K562 (cell line): ENCODE measurements around the gene MTMR3. TPM values are rescaled to one million over a fixed set of nuclear protein-coding genes. Genes with fewer than 3 reads are reported as not detected.

Source experiments
- ATAC-seq: fragments of 200-7000 bp; cut with Tn5 transposase; 3 replicates; pipeline ENCODE4 v1.9.1; 2020; ENCODE audit warnings: moderate library complexity
- BruUV-seq: library from RNA; stranded (reverse); fragments of 400-500 nt; replicated peaks from 2 replicates; lab custom pipeline; 2021; lab: Mats Ljungman, UMichigan
- CTCF ChIA-PET: fragments of 300-600 bp; formaldehyde crosslinking; extraction: SDS; loops from one replicate; lab custom pipeline; 2021; ENCODE audit warnings: low intra/inter-chr PET ratio; lab: Yijun Ruan, JAX
- POLR2A ChIA-PET: fragments of 300-600, 350-650 bp; sonication (Branson Sonifier 250); formaldehyde crosslinking; extraction: SDS; loops from one replicate; lab custom pipeline; 2021; ENCODE audit warnings: antibody characterized with exemption, inconsistent platforms; lab: Yijun Ruan, JAX
- DNase-seq, 4 experiments: peaks; one replicate each; pipeline versions ENCODE4 v3.0.0 to v3.0.0-alpha.2; 2011 to 2018; ENCODE audit warnings: low spot score in 3 of 4, mixed read lengths in 3 of 4; ENCODE audit errors: extremely low read depth in 1 of 4
- FAIRE-seq: peaks from 2 replicates; lab custom pipeline; 2011; peaks lifted over from hg19 to GRCh38; lab: Jason Lieb, UNC
- H2AFZ ChIP-seq: 2 replicates; pipeline ENCODE4 v1.6.0; 2011; ENCODE audit warnings: low read depth, low read length, control low read depth, inconsistent platforms
- H3K27ac ChIP-seq: fragments of 200-600 bp; 3 replicates; pipeline ENCODE4 v1.8.0; 2011; ENCODE audit warnings: low read depth, mild to moderate bottlenecking, control low read depth, inconsistent platforms, low read length, moderate library complexity, mixed read lengths; ENCODE audit errors: extremely low read depth
- H3K27me3 ChIP-seq, 2 experiments: fragments of 300-600 bp in 1 of 2; 2 replicates in 1 of 2; 3 replicates in 1 of 2; pipeline versions ENCODE4 v1.6.0 to v1.8.0; 2011; ENCODE audit warnings: inconsistent platforms in 2 of 2, low read length in 2 of 2, mild to moderate bottlenecking in 1 of 2, mixed read lengths in 1 of 2, moderate library complexity in 1 of 2; ENCODE audit not compliant: control insufficient read depth in 2 of 2, insufficient read depth in 2 of 2
- H3K36me3 ChIP-seq: fragments of 300-600 bp; 3 replicates; pipeline ENCODE4 v1.8.0; 2011; ENCODE audit warnings: mild to moderate bottlenecking, low read length, inconsistent platforms; ENCODE audit not compliant: control insufficient read depth, insufficient read depth
- H3K4me1 ChIP-seq, 2 experiments: fragments of 200-600 bp in 1 of 2; replicated peaks in 1 of 2; 2 replicates in 1 of 2; 3 replicates in 1 of 2; pipeline versions ENCODE4 v1.5.1 to v1.8.0; 2011; ENCODE audit warnings: inconsistent platforms in 2 of 2, low read length in 2 of 2, mild to moderate bottlenecking in 1 of 2, mixed read lengths in 1 of 2, moderate library complexity in 1 of 2; ENCODE audit not compliant: control insufficient read depth in 2 of 2, insufficient read depth in 2 of 2
- H3K4me2 ChIP-seq: 2 replicates; pipeline ENCODE4 v1.6.1; 2011; ENCODE audit warnings: low read length, control low read depth, inconsistent platforms, mixed read lengths; ENCODE audit not compliant: insufficient read depth
- H3K4me3 ChIP-seq: fragments of 200-600 bp; sonication (generic), shearing (Covaris generic); 2 replicates; pipeline ENCODE4 v1.5.1; 2016; ENCODE audit warnings: control low read depth, inconsistent platforms
- H3K79me2 ChIP-seq: fragments of 200-600 bp; 3 replicates; pipeline ENCODE4 v1.8.0; 2011; ENCODE audit warnings: low read length, inconsistent platforms; ENCODE audit not compliant: control insufficient read depth, insufficient read depth
- H3K9ac ChIP-seq, 2 experiments: 2 replicates each; pipeline versions ENCODE4 v1.6.0 to v1.6.1; 2011; ENCODE audit warnings: low read depth in 2 of 2, low read length in 2 of 2, control low read depth in 1 of 2, inconsistent platforms in 1 of 2, mild to moderate bottlenecking in 1 of 2, mixed read lengths in 1 of 2; ENCODE audit not compliant: insufficient read depth in 1 of 2
- H3K9me1 ChIP-seq: one replicate; pipeline ENCODE4 v1.6.0; 2011; ENCODE audit warnings: inconsistent platforms, mild to moderate bottlenecking, low read length, moderate library complexity; ENCODE audit not compliant: control insufficient read depth, insufficient read depth
- H3K9me3 ChIP-seq: replicated peaks from 2 replicates; pipeline ENCODE4 v1.5.1; 2011; ENCODE audit warnings: low read depth, low read length, inconsistent platforms; ENCODE audit not compliant: control insufficient read depth, insufficient read depth
- H4K20me1 ChIP-seq: replicated peaks from 2 replicates; pipeline ENCODE4 v1.6.1; 2011; ENCODE audit warnings: low read length, inconsistent platforms, mixed read lengths; ENCODE audit not compliant: control insufficient read depth, insufficient read depth
- CBX5 ChIP-seq: IDR thresholded peaks from 2 replicates; pipeline ENCODE4 v1.6.1; 2014; ENCODE audit warnings: low read depth, borderline replicate concordance
- EGR1 ChIP-seq: fragments of 450-650 bp; conservative IDR thresholded peaks from 2 replicates; pipeline ENCODE4 v1.6.1; 2017; ENCODE audit warnings: mild to moderate bottlenecking
- FOXK2 ChIP-seq, 2 experiments: fragments of 450-650 bp; IDR thresholded peaks in 1 of 2; conservative IDR thresholded peaks in 1 of 2; 2 replicates each; pipeline ENCODE4 v1.6.1; 2016; ENCODE audit warnings: low read depth in 2 of 2, mild to moderate bottlenecking in 1 of 2
- FUS ChIP-seq: fragments of 200-400 bp; formaldehyde crosslinking; optimal IDR thresholded peaks from 2 replicates; pipeline ENCODE3; 2017; ENCODE audit warnings: low read depth, low read length
- JUND ChIP-seq, 2 experiments: IDR thresholded peaks; 2 replicates in 1 of 2; 3 replicates in 1 of 2; pipeline ENCODE4 v1.6.1; 2011; ENCODE audit warnings: borderline replicate concordance in 2 of 2, low read depth in 2 of 2, low read length in 2 of 2, improper control_type of control experiment in 1 of 2, missing biosample characterization in 1 of 2, missing genetic modification characterization in 1 of 2, missing genetic modification reagents in 1 of 2
- KAT2B ChIP-seq: IDR thresholded peaks from one replicate; pipeline ENCODE4 v1.6.1; 2012; ENCODE audit warnings: low read depth, mild to moderate bottlenecking, control low read depth, inconsistent platforms, low read length, moderate library complexity
- NFE2L1 ChIP-seq: fragments of 450-650 bp; IDR thresholded peaks from 2 replicates; pipeline ENCODE4 v1.6.1; 2016; ENCODE audit warnings: missing genetic modification characterization, low read depth, mild to moderate bottlenecking, missing compliant biosample characterization, moderate library complexity, borderline replicate concordance
- SRSF1 ChIP-seq: fragments of 200-400 bp; formaldehyde crosslinking; IDR thresholded peaks from 2 replicates; pipeline ENCODE4 v1.6.1; 2017; ENCODE audit warnings: mild to moderate bottlenecking, low read depth, low read length, moderate library complexity
- TCF7 ChIP-seq: sonication (generic); IDR thresholded peaks from 2 replicates; pipeline ENCODE4 v1.6.1; 2016; ENCODE audit warnings: antibody characterized with exemption, borderline replicate concordance
- ZC3H4 ChIP-seq: sonication (generic); formaldehyde crosslinking; IDR thresholded peaks from 2 replicates; pipeline ENCODE4 v1.9.0; 2021; ENCODE audit warnings: missing genetic modification reagents, borderline replicate concordance
- ZEB2 ChIP-seq: fragments of 450-650 bp; IDR thresholded peaks from 2 replicates; pipeline ENCODE4 v1.6.1; 2016
- ZNF212 ChIP-seq: fragments of 450-650 bp; formaldehyde crosslinking; IDR thresholded peaks from 2 replicates; pipeline ENCODE4 v1.4.0; 2020; ENCODE audit warnings: mild to moderate bottlenecking
- ZNF280B ChIP-seq: fragments of 250-450 bp; sonication (Bioruptor Pico); IDR thresholded peaks from 2 replicates; pipeline ENCODE4 v1.5.1; 2021; ENCODE audit warnings: mild to moderate bottlenecking
- ZNF780A ChIP-seq: fragments of 250-450 bp; sonication (Bioruptor Pico); IDR thresholded peaks from 2 replicates; pipeline ENCODE4 v1.5.0; 2021; ENCODE audit warnings: mild to moderate bottlenecking
- WGBS: fragments of 100-300 bp; shearing (Covaris generic); methylation state at CpG from one replicate; pipeline ENCODE4 v1.1.6; 2016; ENCODE audit warnings: low coverage, mixed read lengths; ENCODE audit not compliant: insufficient coverage; ENCODE audit errors: missing lambda C conversion rate; 5-methylcytosine and 5-hydroxymethylcytosine counted together
- in situ Hi-C: fragments of 300-500 bp; cut with MboI; formaldehyde crosslinking; loops from 4 replicates; pipeline ENCODE4 v1.15.0; 2018; ENCODE audit warnings: inconsistent platforms, mixed read lengths
- intact Hi-C: fragments of 100-400 bp; cut with micrococcal nuclease; formaldehyde crosslinking; loops from 2 replicates; pipeline ENCODE4 v1.14.2; 2022
- polyA plus RNA-seq, 8 experiments: library from polyadenylated mRNA; depleted of rRNA in 4 of 8; stranded (reverse) in 5 of 8; unstranded in 3 of 8; fragments of >200 nt; fragmentation: Nextera tagmentation in 2 of 8; fragmentation: Illumina TruSeq in 1 of 8; extraction: Ambion mirVana in 2 of 8; extraction: Trizol in 1 of 8; gene quantifications; 2 replicates each; pipeline versions ENCODE4 v1.2.1 to v1.2.3, GENCODE V29; 2011 to 2014; ENCODE audit warnings: inconsistent platforms in 1 of 8, missing spikeins in 1 of 8
- total RNA-seq, 7 experiments: library from RNA; depleted of rRNA in 6 of 7; stranded (reverse); fragments of >200 nt in 6 of 7; fragmentation: Illumina TruSeq in 2 of 7; extraction: Trizol in 2 of 7; gene quantifications; 2 replicates each; pipeline versions ENCODE4 v1.2.1 to v1.2.3, GENCODE V29; 2011 to 2021; ENCODE audit warnings: low replicate concordance in 1 of 7
- TF ChIP-seq, protein P1 (sequence below), 2 experiments: IDR thresholded peaks; 2 replicates each; pipeline ENCODE4 v1.6.1; 2011; ENCODE audit warnings: borderline replicate concordance in 1 of 2, control low read depth in 1 of 2, low read depth in 1 of 2, low read length in 1 of 2, mild to moderate bottlenecking in 1 of 2, mixed read lengths in 1 of 2, moderate library complexity in 1 of 2; ENCODE audit not compliant: insufficient read depth in 1 of 2, insufficient read length in 1 of 2, poor library complexity in 1 of 2, severe bottlenecking in 1 of 2; ENCODE audit errors: extremely low read depth in 1 of 2
- TF ChIP-seq, protein P2 (sequence below): fragments of 450-650 bp; conservative IDR thresholded peaks from 2 replicates; pipeline ENCODE4 v1.6.1; 2016; ENCODE audit warnings: missing genetic modification characterization, low read depth, mild to moderate bottlenecking, control low read depth, missing compliant biosample characterization

MTMR3 gene
- total and polyA plus RNA-seq, 9 of the 15 experiments (the other 6 are each of a cell fraction or from before 2014, with no cell fraction given): 1.6 to 13.7 (median 7.9) TPM

DNA sequence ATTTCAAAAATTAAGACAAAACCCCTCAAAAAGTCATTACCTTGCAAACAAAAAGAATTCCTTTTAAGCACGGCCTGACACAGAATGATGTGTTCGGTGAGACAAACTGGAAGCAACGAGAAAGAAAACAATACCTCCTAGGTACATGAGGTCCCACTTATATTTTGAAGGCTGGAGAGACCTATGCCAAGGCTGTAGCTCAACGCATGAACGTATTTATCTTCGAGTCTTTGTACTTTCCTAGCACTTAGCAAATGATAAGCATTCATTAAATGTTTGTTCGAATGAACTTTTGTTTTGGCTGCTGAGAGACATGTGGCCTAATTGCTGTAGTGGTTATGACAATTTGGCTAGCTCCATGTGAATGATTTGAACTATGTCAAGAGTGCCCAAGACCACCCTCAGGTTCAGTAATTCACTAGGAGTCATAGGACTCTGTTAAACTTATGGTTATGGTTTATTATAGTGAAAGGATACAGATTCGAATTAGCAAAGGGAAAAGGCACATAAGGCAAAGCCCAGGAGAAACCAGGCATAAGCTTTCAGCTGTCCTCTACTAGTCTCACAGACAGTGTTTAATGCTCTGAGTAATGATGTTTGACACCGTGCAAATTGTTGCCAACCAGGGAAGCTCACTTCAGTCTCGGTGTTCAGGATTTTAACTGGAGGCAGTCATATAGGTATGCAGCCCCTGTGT, 171.2 kb downstream of the MTMR3 start:
- intact Hi-C loops: no loop called here
- under 1% methylated on average over 9 of the region's 10 CpGs for WGBS
- no TSS peak for BruUV-seq
- no peak for TF ChIP-seq SRSF1
- TF ChIP-seq, protein P1, sequence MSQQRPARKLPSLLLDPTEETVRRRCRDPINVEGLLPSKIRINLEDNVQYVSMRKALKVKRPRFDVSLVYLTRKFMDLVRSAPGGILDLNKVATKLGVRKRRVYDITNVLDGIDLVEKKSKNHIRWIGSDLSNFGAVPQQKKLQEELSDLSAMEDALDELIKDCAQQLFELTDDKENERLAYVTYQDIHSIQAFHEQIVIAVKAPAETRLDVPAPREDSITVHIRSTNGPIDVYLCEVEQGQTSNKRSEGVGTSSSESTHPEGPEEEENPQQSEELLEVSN (IDR thresholded peaks at IDR 0.05; ENCODE audit: borderline replicate concordance in 1 of 2, extremely low read depth in 1 of 2, insufficient read depth in 1 of 2, insufficient read length in 1 of 2, low read depth in 1 of 2, low read length in 1 of 2, poor library complexity in 1 of 2, severe bottlenecking in 1 of 2): no peak
- TF ChIP-seq KAT2B: no peak
- TF ChIP-seq ZC3H4: no peak
- no peak for TF ChIP-seq ZNF280B
- TF ChIP-seq CBX5: no peak
- TF ChIP-seq, protein P2, sequence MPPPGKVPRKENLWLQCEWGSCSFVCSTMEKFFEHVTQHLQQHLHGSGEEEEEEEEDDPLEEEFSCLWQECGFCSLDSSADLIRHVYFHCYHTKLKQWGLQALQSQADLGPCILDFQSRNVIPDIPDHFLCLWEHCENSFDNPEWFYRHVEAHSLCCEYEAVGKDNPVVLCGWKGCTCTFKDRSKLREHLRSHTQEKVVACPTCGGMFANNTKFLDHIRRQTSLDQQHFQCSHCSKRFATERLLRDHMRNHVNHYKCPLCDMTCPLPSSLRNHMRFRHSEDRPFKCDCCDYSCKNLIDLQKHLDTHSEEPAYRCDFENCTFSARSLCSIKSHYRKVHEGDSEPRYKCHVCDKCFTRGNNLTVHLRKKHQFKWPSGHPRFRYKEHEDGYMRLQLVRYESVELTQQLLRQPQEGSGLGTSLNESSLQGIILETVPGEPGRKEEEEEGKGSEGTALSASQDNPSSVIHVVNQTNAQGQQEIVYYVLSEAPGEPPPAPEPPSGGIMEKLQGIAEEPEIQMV (tag): no peak
- no peak for TF ChIP-seq EGR1
- TF ChIP-seq FUS: no peak
- no peak for TF ChIP-seq ZEB2
- TF ChIP-seq ZNF780A (CRISPR knock-in tag): no peak
- TF ChIP-seq FOXK2 (conservative IDR thresholded peaks at IDR 0.05 in 1 of 2, IDR thresholded peaks at IDR 0.05 in 1 of 2; ENCODE audit: low read depth in 2 of 2): no peak
- TF ChIP-seq ZNF212 (CRISPR knock-in tag): no peak
- no peak for TF ChIP-seq NFE2L1 (tag)
- TF ChIP-seq JUND (IDR thresholded peaks at IDR 0.05; ENCODE audit: borderline replicate concordance, low read depth, low read length): no peak
- TF ChIP-seq JUND (tag; IDR thresholded peaks at IDR 0.05; ENCODE audit: borderline replicate concordance, low read depth, low read length): no peak
- no peak for TF ChIP-seq TCF7

More for the DNA sequence above, 171.2 kb downstream of the MTMR3 start:
- no peaks in the 10 kb centered on the region for H3K4me1 ChIP-seq
- DNase-seq (no peak), ATAC-seq (no peak), FAIRE-seq (no peak)
- H3K36me3 ChIP-seq: no peaks in the 10 kb centered on the region
- no peak overlapping the region for H2AFZ ChIP-seq
- in situ Hi-C loops: no loop called here
- no peaks in the 10 kb centered on the region for H4K20me1 ChIP-seq
- H3K79me2 ChIP-seq: no peaks in the 10 kb centered on the region
- H3K9ac ChIP-seq: no peak overlapping the region
- no peak overlapping the region for H3K27ac ChIP-seq
- H3K27me3 ChIP-seq: no peaks in the 10 kb centered on the region
- ChIA-PET CTCF (no interaction called here), POLR2A (interaction anchor here (0.7 to 1.3 kb wide), 3 partner anchors 11 to 182 kb away, joined by 3 to 4 read pairs (median 3); no protein-coding TSS in a partner anchor)
- no peak overlapping the region for H3K4me2 ChIP-seq
- H3K9me3 ChIP-seq: no peaks in the 10 kb centered on the region
- no peak overlapping the region for H3K4me3 ChIP-seq
- H3K9me1 ChIP-seq: no peaks in the 10 kb centered on the region
